Stimulated activated CD4-positive, alpha-beta T cell treated with anti-CD3 and anti-CD28 coated beads, TNF-alpha, amount 100 ng/mL, for 48 hours (primary cell): ENCODE data around the gene PSPC1.
"Not testable (repeated sequence)": the region's sequence is repeated elsewhere in the genome, so short reads cannot be mapped to it uniquely, and the experiment has no call there.

Experiments
- DNase-seq, 3 donors: peaks; one replicate each; pipeline ENCODE4 v3.0.0-alpha.2; 2020; ENCODE audit warnings: low read depth in 3 of 3

Gene PSPC1

DNA sequence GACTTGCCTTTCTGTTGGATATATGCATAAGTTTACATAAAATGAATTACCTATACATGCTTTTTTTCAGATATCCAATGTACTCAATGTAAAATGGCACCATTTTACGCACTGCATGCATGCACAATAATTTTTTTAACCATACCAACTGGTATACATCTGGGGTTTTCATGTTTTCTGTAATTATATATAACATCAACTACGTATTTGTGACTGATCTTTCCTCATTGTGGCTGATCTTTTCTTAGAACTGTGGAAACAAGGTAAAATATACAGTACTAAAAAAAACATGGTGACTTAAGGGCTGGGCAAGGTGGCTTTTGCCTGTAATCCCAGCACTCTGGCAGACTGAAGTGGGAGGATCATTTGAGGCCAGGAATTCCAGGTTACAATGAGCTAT, 18.5 kb downstream of the PSPC1 start:
- DNase-seq: no peak

DNA sequence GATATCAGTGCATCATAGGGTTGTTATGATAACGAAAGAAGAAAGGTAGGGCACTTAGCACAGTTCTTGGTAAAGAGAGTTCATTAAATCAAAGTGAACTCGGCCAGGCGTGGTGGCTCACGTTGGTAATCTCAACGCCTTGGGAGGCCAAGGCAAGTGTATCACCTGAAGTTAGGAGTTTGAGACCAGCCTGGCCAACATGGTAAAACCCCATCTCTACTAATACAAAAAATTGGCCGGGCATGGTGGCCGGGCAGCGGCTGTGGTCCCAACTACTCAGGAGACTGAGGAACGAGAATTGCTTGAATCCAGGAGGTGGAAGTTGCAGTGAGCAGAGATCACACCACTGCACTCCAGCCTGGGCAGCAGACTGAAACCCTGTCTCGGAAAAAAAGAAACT, 19.1 kb downstream of the PSPC1 start:
- no peak for DNase-seq

DNA sequence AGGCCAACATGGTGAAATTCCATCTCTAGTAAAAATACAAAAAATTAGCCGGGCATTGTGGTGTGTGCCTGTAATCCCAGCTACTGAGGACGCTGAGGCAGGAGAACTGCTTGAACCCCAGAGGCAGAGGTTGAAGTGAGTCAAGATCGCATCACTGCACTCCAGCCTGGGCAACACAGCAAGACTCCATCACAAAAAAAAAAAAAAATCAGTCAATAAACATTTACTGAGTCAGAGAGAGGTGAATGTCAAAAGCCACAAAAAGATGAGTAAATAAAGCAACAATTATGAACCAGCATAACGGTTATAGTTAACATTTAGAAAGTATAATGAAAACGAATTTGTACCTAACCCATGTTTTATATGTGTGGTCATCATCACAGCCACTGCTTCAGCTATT, 23.1 kb downstream of the PSPC1 start:
- DNase-seq: no peak

DNA sequence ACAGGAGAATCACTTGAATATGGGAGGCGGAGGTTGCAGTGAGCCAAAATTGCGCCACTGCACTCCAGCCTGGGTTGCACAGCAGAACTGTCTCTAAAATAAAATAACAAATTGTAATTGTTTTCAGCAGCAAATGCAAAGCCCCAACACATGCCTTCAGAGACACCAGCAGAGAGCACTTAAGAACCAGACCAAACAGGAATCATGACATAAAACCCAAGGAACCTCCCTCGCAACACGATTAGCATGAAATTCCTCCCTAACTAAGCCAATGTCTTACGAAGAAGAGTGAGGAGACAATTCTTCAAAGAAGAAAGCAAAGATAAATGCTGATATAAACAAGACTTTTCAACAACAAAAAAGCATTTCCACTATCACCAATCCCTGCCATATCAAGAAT, 40.1 kb downstream of the PSPC1 start:
- no peak for DNase-seq

DNA sequence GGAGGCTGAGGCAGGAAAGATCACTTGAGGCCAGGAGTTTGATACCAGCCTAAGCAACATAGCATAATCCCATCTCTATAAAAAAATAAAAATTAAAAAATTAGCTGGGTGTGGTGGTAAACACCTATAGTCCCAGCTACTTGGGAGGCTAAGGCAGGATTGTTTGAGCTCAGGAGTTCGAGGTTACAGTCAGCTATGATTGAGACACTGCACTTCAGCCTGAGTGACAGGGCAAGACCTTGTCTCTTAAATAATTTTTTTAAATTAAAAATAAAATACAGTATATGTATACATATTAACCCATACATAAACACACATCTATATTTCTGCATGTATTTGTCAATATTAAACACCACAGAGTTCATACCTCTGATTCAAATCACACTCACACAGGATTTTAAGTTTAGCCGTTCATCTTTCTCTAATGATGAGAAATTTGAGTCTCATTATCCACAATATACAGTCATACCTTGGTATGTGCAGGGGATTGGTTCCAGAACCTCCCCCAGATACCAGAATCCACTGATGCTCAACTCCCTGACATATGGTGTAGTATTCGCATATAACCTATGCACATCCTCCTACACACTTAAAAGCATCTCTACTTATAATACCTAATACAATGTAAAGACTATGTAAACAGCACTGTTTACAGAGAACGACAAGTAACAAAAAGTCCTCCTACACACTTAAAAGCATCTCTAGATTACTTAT, 44.7 kb downstream of the PSPC1 start:
- DNase-seq: no peak

DNA sequence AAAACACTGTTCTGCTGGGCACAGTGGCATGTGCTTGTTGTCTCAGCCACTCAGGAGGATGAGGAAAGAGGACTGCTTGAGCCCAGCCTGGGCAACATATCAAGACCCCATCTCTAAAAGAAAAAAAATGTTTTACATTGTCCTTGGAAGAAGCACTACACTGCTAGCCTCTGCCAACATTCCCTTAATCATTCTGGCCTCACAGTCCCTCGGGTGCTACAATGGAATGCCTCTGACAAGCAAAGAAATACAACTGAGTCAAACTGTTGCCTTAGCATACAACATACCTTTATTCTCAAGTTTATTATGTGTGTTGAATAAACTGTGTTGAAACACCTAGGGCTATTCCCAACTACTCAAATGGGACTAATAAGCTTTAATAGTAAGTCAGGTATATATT, 56.1 kb downstream of the PSPC1 start:
- DNase-seq: no peak

DNA sequence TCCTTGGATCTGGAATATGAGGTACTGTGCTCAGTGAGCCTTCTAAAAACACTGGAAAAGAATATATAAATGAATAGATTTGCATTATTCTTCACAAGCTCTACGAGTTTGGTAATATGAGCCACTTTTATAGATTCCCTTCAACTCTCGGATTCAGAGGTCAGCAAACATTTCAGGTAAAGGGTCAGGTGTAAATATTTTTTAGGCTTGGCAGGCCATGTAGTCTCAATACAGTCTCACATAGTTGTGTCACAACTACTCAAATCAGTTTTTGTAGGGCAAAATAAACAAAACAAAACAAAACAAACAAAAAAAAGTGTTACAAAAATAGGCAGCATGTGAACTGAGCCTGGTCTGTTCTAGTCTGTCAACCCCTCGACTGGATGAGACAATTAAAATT, 57.4 kb downstream of the PSPC1 start:
- DNase-seq: no peak

DNA sequence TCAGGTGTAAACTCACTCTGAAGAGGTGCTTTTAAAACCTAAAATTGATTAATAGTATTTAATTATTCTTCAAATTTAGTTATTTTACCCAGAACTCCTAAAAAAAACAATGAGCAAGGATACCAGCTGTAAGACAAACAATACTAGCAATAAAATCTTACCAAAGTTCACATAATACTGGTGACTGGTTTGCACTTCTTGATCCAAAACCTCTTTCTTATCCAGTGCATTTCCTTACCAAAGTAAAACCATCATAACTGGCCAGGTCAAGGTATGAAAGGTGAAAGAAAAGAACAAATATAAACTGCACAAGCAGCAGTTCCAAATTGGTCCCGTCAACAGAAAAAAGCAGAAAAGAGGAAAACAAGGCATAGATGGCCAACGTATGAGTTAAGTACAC, 62.7 kb downstream of the PSPC1 start:
- DNase-seq: no peak

DNA sequence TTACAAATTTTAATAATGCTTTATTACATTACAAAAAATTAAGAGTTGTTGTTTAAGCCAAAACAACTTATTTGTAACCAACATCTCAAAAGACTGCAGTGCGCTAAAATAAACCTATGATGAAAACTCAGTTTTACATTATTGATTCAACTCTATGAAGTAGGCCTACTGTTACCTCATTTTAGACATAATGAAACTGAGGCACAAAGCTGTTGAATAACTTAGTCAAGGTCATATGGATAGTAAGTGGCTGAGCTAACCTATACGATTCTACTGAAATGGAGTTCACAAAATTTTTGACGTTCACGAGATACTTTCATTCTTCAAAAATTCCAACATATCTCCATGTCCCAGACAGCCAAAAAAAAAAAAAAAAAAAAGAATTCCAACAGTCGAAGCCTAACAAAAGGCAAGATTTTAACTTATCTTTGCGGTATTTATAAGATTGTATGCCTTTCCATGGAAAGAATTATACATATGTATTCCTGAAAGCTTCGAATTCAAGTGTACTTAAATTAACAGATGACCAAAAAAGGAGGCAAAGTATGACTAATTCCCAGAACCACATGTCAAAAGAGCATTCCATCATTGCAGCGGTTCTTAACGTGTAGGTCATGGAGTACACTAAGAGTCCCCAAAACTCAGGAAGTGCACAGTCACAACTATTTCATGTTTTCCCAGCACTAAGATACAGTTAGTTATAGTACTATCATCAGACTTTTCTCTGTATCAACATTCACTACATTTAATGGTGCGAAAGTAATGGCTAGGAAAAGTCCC, 69.4 kb downstream of the PSPC1 start:
- peak in 1 of 3 donors; percentile 20 for DNase-seq

DNA sequence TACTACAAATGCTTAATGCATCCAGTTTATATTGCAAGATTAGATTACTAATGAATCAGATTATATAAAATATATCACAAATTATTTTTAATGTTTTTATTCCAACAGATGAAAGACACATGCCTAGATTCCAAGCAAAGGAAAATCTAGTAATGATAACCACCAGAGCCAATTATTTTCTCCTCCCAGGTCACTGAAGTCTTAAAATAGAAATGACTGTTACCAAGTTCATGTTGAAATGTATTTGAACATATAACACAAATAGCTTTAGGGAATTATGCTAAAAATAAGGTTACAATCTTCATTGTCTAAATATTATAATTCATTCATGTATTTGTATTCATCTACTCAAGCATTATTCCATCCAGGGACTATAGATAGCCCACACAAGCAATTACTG, 73.0 kb downstream of the PSPC1 start:
- DNase-seq: not testable (repeated sequence)

DNA sequence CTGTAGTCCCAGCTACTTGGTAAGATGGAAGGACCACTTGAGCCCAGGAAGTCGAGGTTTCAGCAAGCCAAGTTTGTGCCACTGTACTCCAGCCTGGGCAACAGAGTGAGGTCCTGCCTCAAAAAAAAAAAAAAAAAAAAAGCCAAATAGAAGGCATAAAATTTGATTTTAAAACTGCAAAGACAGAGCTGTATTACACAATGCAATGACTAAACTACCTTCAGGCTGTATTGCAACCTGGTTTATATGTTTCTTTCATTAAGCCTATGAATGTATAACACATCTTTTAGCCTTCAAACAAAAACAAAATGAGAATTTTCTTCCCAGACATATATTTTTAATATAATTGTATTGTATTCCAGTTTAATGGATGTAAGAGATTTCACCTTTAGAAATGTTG, 73.7 kb downstream of the PSPC1 start:
- DNase-seq: not testable (repeated sequence)

DNA sequence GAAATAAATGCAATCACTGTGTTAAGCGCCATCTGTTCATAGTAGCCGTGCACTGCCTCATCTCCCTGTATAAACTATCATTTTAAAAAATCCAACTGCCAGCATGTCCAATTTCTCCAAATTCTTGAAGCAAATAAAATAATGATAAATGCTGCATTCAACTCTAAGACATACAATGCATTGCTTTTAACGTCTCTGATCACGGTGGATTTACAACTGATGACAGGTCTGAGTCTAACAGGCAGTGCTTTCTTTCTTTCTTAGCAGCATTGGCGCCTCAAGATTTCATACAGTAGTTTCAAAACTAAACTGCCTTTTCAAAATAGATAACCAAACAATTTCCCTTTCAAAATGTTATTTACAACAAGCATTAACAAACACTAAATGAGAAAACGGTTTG, 78.5 kb downstream of the PSPC1 start:
- DNase-seq: not testable (repeated sequence)

DNA sequence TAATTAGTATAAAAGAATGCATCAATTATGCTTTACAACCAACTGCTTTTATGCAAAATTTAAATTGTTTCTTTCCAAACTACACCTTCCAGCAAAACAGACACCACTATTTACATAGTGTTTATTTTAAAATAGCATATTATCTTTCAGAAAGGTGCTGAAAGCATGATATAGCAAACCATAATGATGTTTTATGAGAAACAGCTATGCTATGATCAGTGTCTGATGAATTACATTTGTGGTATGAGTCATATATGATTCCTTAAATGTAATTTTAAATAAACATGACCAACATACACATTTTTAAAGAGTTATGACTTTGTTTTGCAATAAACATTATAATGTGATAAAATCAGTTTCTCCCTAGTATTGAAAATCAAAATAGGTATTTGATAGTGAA, 81.1 kb downstream of the PSPC1 start:
- DNase-seq: not testable (repeated sequence)

DNA sequence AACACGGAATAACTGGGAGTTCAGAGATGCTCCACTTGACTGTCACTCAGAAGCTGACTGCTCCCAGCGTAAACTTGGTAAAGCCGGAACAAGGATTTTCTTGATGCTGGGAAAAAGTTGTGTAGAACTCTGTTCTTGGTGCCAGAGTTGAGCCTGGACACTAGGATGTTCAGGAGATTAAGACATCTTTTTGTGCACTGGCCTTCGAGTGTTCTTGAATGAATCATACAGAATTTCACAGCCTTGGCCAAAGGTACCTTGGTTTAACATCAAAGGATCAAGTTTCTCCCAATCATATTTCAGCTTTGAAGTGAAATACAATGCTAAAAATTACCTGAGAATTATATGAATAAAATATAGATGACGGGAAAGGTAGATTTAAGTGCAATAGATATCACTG, 81.8 kb downstream of the PSPC1 start:
- DNase-seq: not testable (repeated sequence)

DNA sequence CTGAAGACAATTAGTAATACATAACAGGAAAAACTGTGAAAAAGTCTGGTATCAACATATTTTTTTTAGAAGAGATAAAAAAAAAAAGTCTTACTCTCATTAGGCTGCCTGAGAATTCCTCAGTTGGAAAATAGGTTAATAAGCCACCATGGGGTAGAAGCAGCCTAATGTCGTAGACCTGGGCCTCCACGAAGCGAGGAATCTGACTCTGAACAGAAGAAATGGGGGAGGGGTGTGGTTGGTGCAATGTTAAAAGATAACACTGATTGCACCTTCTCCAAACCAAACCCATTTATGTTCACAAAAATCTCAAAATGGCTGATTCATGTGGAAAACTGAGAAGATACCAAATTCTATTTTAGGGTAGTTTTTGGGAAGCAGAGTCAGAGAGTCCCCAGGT, 86.9 kb downstream of the PSPC1 start:
- DNase-seq: no peak

DNA sequence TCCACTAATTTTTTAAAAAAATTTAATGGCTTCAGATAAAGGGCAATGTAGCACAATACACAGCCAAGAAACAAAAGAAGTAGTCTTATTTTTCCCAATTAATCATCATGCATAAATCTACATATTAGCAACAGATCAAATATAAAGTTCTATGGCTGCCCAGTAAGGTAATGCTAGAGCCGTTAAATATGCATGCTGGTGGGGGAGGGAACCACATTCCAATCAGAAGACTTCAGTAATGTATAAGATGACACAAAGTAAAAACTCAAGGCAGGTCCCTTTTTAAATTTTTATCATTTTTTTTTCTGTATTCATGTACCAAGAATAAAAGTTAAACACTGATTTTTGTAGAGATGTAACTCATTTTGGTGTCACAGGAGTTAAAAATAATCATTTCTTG, 87.3 kb downstream of the PSPC1 start:
- DNase-seq: no peak

DNA sequence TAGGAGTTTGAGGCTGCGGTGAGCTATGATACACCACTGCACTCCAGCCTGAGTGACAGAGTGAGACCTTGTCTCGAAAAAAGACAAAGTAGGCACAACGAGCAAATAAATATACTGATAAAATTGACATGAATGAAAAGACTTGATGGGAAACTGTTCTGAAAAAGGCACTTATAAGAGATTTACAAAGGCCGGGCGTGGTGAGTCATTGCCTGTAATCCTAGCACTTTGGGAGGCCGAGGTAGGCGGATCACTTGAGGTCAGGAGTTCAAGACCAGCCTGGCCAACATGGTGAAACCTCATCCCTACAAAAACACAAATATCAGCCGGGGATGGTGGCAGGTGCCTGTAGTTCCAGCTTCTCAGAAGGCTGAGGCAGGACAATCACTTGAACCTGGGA, 91.3 kb downstream of the PSPC1 start:
- DNase-seq: not testable (repeated sequence)

DNA sequence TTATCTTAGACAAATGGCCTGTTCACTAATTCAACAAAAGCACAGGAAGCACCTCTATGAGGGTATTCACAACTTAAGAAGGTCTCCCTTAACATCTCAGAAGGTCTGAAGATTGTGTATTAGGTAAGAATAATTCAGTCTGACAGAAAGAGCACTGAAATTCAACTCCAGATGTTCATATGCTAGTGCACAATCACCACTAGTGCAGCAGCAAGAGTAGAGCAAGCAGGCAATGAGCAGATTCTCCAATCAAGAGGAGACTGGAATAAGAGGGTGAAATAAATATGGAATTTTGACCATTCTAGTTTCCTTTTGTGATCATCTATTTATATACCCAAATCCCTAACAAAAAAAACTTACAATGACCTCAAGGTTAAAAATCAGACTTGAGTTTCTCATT, 97.3 kb downstream of the PSPC1 start:
- no peak for DNase-seq

DNA sequence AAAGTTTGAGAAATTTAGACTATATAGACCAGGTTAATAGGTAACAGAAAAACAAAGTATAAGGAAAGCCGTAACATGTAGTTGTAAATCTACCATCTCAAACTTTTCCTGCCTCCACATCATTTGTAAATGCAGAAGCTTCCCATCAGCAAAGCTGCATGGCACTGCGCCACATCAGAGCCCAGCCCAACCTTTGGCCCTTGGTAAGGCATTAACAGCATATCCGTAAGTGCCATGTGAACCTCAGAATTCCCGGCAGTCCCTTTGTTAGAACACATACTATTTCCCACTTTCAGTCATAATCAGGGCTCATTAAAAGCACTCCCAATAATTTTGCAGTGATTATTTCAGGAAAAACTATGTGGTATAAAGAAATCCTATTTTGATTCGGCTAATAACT, 97.7 kb downstream of the PSPC1 start:
- no peak for DNase-seq

DNA sequence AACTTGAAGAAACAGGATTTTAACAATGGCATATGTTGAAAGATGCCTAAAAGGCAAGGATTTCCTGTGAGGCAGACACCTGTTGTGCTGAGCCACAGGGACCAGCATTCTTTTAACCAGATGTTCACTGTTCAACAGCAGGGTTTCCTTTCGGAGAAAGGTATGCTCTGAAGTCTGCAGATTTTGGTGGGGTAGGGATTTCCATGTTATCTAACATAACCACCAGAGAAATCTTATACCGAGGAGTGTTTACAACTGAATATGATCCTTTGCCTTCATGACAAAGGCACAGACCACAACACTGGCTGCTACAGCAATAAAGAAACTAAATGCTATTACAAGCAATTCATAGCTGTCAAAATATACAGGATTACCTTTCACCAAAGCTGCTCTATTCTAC, 101.2 kb downstream of the PSPC1 start:
- no peak for DNase-seq

DNA sequence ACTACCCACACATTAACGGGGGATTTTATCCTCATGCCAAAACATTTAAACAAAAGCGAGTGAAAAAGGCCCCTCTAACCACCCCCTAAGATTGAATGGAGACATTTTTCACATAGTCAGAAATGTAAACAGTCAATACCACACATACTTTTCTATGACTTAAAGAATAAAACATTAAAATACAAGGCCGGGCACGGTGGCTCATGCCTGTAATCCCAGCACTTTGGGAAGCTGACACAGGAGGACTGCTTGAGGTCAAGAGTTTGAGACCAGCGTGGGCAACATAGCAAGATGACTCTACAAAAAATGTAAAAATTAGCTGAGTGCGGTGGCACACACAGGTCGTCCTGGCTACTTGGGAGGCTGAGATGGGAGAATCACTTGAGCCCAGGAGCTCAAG, 102.0 kb downstream of the PSPC1 start:
- DNase-seq: no peak

DNA sequence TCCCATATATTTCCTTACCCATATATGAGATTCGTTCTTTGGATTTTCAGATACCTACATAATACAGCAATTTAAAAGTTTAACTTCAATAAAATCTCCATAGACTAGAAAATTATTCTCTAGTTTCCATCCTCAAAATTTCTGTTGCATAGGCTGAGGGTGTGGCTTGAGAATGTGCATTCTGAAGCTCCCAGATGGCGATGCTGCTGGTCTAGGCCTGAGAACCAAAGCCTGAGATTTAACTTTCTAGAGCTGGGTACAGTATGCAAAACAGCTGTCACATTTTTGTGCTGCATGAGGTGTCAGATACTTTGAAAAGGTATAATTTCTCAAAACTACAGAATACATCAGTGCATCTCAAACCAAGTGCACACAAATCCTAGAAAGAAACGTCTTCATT, 106.6 kb downstream of the PSPC1 start:
- no peak for DNase-seq

DNA sequence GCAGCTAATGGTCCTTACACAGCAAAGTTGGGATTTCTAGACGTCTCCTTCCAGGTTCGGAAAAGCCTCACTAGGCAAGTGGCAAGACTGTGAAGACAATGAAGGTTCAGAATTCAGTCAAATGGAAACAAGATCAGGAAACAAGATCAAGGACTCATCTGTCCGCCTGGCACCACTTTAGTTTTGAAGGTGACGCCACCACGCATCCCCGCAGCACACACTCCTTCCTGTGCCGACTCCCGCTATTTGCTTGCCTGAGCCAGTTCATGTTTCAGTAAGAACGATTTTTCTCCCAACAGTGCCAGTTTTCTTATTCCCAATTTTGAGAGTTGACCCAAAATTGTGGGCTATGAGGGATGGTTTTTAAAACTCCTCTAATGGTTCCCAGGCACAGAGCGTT, 107.8 kb downstream of the PSPC1 start:
- no peak for DNase-seq
